Retinal pigment epithelial cell (primary cell): ENCODE measurements around the gene CTTN.

ENCODE experiments used
- DNase-seq: peaks from one replicate; pipeline ENCODE4 v3.0.0-alpha.2; 2010; ENCODE audit warnings: low read depth
- H3K4me3 ChIP-seq: 2 replicates; pipeline ENCODE4 v1.5.1; 2011; ENCODE audit warnings: mild to moderate bottlenecking, low read length, control low read depth, moderate library complexity
- CTCF ChIP-seq: conservative IDR thresholded peaks from 2 replicates; pipeline ENCODE4 v1.5.1; 2011; ENCODE audit warnings: low read depth, low read length, control low read depth, inconsistent platforms

The CTTN gene

GRCh38 chr11:70470127-70470526, 71.8 kb downstream of the CTTN start:
- no peak for TF ChIP-seq CTCF
- no peak for DNase-seq

GRCh38 chr11:70471254-70471653, 72.9 kb downstream of the CTTN start:
- DNase-seq, result no peak
- H3K4me3 ChIP-seq, result no peak overlapping the region
- TF ChIP-seq CTCF, result peak; percentile 42

More at GRCh38 chr11:70470127-70470526, 71.8 kb downstream of the CTTN start:
- no peak overlapping the region for H3K4me3 ChIP-seq

GRCh38 chr11:70472240-70472639, 73.9 kb downstream of the CTTN start:
- DNase-seq, result no peak
- TF ChIP-seq CTCF, result no peak
- no peak overlapping the region for H3K4me3 ChIP-seq

GRCh38 chr11:70473186-70473872, 75.0 kb downstream of the CTTN start:
- TF ChIP-seq CTCF, result no peak
- no peak overlapping the region for H3K4me3 ChIP-seq
- DNase-seq, result no peak

- TF ChIP-seq CTCF, result no peak
- no peak for DNase-seq
- no peak overlapping the region for H3K4me3 ChIP-seq
These were observed 75.8 kb downstream of the CTTN start for GRCh38 chr11:70473873-70474690.

- no peak for DNase-seq
- no peak overlapping the region for H3K4me3 ChIP-seq
- TF ChIP-seq CTCF, result no peak
These were observed 76.4 kb downstream of the CTTN start for GRCh38 chr11:70474710-70475109.

- DNase-seq, result no peak
- no peak overlapping the region for H3K4me3 ChIP-seq
- TF ChIP-seq CTCF, result no peak
These were observed 78.3 kb downstream of the CTTN start for GRCh38 chr11:70476669-70477068.
